DOHH2 (cell line): ENCODE results near the gene HIPK1.

Experiments used
- H3F3A ChIP-seq: fragments of 200-600 bp; sonication (generic), shearing (Covaris generic); 2 replicates; pipeline ENCODE4 v1.6.0; 2016; ENCODE audit warnings: antibody characterized with exemption, mild to moderate bottlenecking; ENCODE audit not compliant: control insufficient read depth, insufficient read depth
- H3K27ac ChIP-seq: fragments of 200-600 bp; sonication (generic); 2 replicates; pipeline ENCODE4 v1.5.1; 2014; ENCODE audit warnings: low read depth, mild to moderate bottlenecking, low read length, moderate library complexity
- H3K27me3 ChIP-seq: fragments of 200-600 bp; sonication (generic); 2 replicates; pipeline ENCODE4 v1.6.1; 2014; ENCODE audit warnings: mild to moderate bottlenecking, low read length, mixed read lengths; ENCODE audit not compliant: control insufficient read depth
- H3K36me3 ChIP-seq: fragments of 200-600 bp; sonication (generic); 2 replicates; pipeline ENCODE4 v1.6.1; 2014; ENCODE audit warnings: mild to moderate bottlenecking, low read length, moderate library complexity, mixed read lengths; ENCODE audit not compliant: control insufficient read depth
- H3K4me1 ChIP-seq: fragments of 200-600 bp; sonication (generic); 2 replicates; pipeline ENCODE4 v1.6.1; 2014; ENCODE audit warnings: mild to moderate bottlenecking, low read length, mixed read lengths; ENCODE audit not compliant: control insufficient read depth
- H3K4me2 ChIP-seq: fragments of 200-600 bp; sonication (generic); 2 replicates; pipeline ENCODE4 v1.6.0; 2014; ENCODE audit warnings: mild to moderate bottlenecking, low read length, moderate library complexity
- H3K4me3 ChIP-seq: fragments of 200-600 bp; sonication (generic); 2 replicates; pipeline ENCODE4 v1.5.1; 2014; ENCODE audit warnings: mild to moderate bottlenecking, low read length, mixed read lengths
- H3K79me2 ChIP-seq: fragments of 200-600 bp; sonication (generic); 2 replicates; pipeline ENCODE4 v1.6.1; 2014; ENCODE audit warnings: mild to moderate bottlenecking, low read length, mixed read lengths; ENCODE audit not compliant: control insufficient read depth
- H3K9me2 ChIP-seq: fragments of 200-600 bp; sonication (generic); replicated peaks from 2 replicates; pipeline ENCODE4 v1.6.1; 2014; ENCODE audit warnings: mild to moderate bottlenecking, low read length, mixed read lengths; ENCODE audit not compliant: control insufficient read depth
- H3K9me3 ChIP-seq: fragments of 200-600 bp; sonication (generic); 2 replicates; pipeline ENCODE4 v1.6.1; 2014; ENCODE audit warnings: antibody characterized with exemption, low read length, mixed read lengths; ENCODE audit not compliant: control insufficient read depth, insufficient read depth
- H4K20me1 ChIP-seq: fragments of 200-600 bp; sonication (generic); 2 replicates; pipeline ENCODE4 v1.6.0; 2014; ENCODE audit warnings: low read depth, mild to moderate bottlenecking, antibody characterized with exemption, low read length, moderate library complexity; ENCODE audit not compliant: control insufficient read depth, insufficient read depth
- CTCF ChIP-seq: fragments of 200-600 bp; sonication (generic); IDR thresholded peaks from one replicate; pipeline ENCODE4 v1.5.1; 2014; ENCODE audit warnings: antibody characterized with exemption, mild to moderate bottlenecking, low read depth, low read length; ENCODE audit not compliant: poor library complexity, severe bottlenecking
- EZH2phosphoT487 ChIP-seq: fragments of 200-600 bp; sonication (generic); IDR thresholded peaks from 2 replicates; pipeline ENCODE4 v1.6.1; 2017; ENCODE audit warnings: borderline replicate concordance, mild to moderate bottlenecking, antibody characterized with exemption, low read length, moderate library complexity, mixed read lengths

HIPK1 gene

GRCh38 chr1:113917400-113918082 is 11.6 kb upstream of the HIPK1 start:
- H3F3A ChIP-seq = peaks cover 3% of the 10 kb centered on the region; the same call in 1 of the 2 replicates
- no peak overlapping the region for H3K4me2 ChIP-seq
- no peaks in the 10 kb centered on the region for H3K9me2 ChIP-seq
- no peaks in the 10 kb centered on the region for H3K9me3 ChIP-seq
- H3K36me3 ChIP-seq = peaks cover 24% of the 10 kb centered on the region
- no peaks in the 10 kb centered on the region for H4K20me1 ChIP-seq
- H3K27ac ChIP-seq = no peak overlapping the region
- no peak overlapping the region for H3K4me3 ChIP-seq
- no peak for TF ChIP-seq CTCF
- no peak for TF ChIP-seq EZH2phosphoT487
- peaks cover 11% of the 10 kb centered on the region for H3K79me2 ChIP-seq
- peaks cover 8% of the 10 kb centered on the region for H3K4me1 ChIP-seq
- H3K27me3 ChIP-seq = peaks cover 1% of the 10 kb centered on the region; the same call in 1 of the 2 replicates

- Histone ChIP-seq H4K20me1 (no peaks in the 10 kb centered on the region), H3F3A (peaks cover 3% of the 10 kb centered on the region; the same call in 1 of the 2 replicates), H3K27me3 (peaks cover 7% of the 10 kb centered on the region; the same call in 1 of the 2 replicates), H3K36me3 (peaks cover 17% of the 10 kb centered on the region), H3K4me3 (no peak overlapping the region), H3K79me2 (peaks cover 7% of the 10 kb centered on the region), H3K27ac (no peak overlapping the region), H3K4me1 (peaks cover 8% of the 10 kb centered on the region), H3K4me2 (no peak overlapping the region), H3K9me2 (no peaks in the 10 kb centered on the region), H3K9me3 (no peaks in the 10 kb centered on the region)
- TF ChIP-seq EZH2phosphoT487 = no peak
- TF ChIP-seq CTCF = no peak
Observed at GRCh38 chr1:113918243-113918642, 10.9 kb upstream of the HIPK1 start.

- H3K36me3 ChIP-seq = no peaks in the 10 kb centered on the region
- H3K27ac ChIP-seq = no peak overlapping the region
- peaks cover 7% of the 10 kb centered on the region for H3F3A ChIP-seq
- H3K79me2 ChIP-seq = no peaks in the 10 kb centered on the region
- H4K20me1 ChIP-seq = no peaks in the 10 kb centered on the region
- H3K4me2 ChIP-seq = no peak overlapping the region
- no peaks in the 10 kb centered on the region for H3K9me3 ChIP-seq
- H3K27me3 ChIP-seq = peaks cover 11% of the 10 kb centered on the region; the same call in 1 of the 2 replicates
- peaks cover 12% of the 10 kb centered on the region for H3K4me1 ChIP-seq
- TF ChIP-seq CTCF = no peak
- TF ChIP-seq EZH2phosphoT487 = no peak
- no peak overlapping the region for H3K4me3 ChIP-seq
- H3K9me2 ChIP-seq = no peaks in the 10 kb centered on the region
Observed at GRCh38 chr1:113922957-113923356, 6.2 kb upstream of the HIPK1 start.
